PFSK-1 (cell line): ENCODE measurements around the gene MPIG6B. TPM values are rescaled to one million over a fixed set of nuclear protein-coding genes. Genes with fewer than 3 reads are reported as not detected.

Experiments used
- FOXP2 ChIP-seq: optimal IDR thresholded peaks from 2 replicates; pipeline ENCODE3; 2011; ENCODE audit warnings: borderline replicate concordance, control low read depth, inconsistent platforms; ENCODE audit not compliant: insufficient read depth; ENCODE audit errors: extremely low read length, extremely low read depth
- POLR2AphosphoS5 ChIP-seq: IDR thresholded peaks from 2 replicates; pipeline ENCODE4 v1.6.1; 2012; ENCODE audit warnings: low read depth, mild to moderate bottlenecking, control low read depth, low read length, moderate library complexity
- SIN3A ChIP-seq: IDR thresholded peaks from 2 replicates; pipeline ENCODE4 v1.6.1; 2012; ENCODE audit warnings: mild to moderate bottlenecking, low read length, moderate library complexity, borderline replicate concordance; ENCODE audit not compliant: insufficient read depth
- TAF1 ChIP-seq: IDR thresholded peaks from 2 replicates; pipeline ENCODE4 v1.6.1; 2012; ENCODE audit warnings: low read length, control low read depth, borderline replicate concordance; ENCODE audit not compliant: insufficient read depth
- polyA plus RNA-seq: library from polyadenylated mRNA; unstranded; fragments of >200 nt; gene quantifications from one replicate; pipeline ENCODE4 v1.2.1, GENCODE V29; 2012; ENCODE audit warnings: low read depth, missing spikeins; ENCODE audit not compliant: insufficient read length
- TF ChIP-seq, protein P1 (sequence below), 2 experiments: IDR thresholded peaks; 2 replicates each; pipeline versions ENCODE4 v1.6.1 to v1.8.0; 2011 to 2012; ENCODE audit warnings: low read depth in 2 of 2, low read length in 2 of 2, control low read depth in 1 of 2, inconsistent platforms in 1 of 2, mild to moderate bottlenecking in 1 of 2, moderate library complexity in 1 of 2; ENCODE audit not compliant: insufficient read depth in 1 of 2

MPIG6B gene, protein sequence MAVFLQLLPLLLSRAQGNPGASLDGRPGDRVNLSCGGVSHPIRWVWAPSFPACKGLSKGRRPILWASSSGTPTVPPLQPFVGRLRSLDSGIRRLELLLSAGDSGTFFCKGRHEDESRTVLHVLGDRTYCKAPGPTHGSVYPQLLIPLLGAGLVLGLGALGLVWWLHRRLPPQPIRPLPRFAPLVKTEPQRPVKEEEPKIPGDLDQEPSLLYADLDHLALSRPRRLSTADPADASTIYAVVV
- 0.30 TPM for polyA plus RNA-seq

DNA sequence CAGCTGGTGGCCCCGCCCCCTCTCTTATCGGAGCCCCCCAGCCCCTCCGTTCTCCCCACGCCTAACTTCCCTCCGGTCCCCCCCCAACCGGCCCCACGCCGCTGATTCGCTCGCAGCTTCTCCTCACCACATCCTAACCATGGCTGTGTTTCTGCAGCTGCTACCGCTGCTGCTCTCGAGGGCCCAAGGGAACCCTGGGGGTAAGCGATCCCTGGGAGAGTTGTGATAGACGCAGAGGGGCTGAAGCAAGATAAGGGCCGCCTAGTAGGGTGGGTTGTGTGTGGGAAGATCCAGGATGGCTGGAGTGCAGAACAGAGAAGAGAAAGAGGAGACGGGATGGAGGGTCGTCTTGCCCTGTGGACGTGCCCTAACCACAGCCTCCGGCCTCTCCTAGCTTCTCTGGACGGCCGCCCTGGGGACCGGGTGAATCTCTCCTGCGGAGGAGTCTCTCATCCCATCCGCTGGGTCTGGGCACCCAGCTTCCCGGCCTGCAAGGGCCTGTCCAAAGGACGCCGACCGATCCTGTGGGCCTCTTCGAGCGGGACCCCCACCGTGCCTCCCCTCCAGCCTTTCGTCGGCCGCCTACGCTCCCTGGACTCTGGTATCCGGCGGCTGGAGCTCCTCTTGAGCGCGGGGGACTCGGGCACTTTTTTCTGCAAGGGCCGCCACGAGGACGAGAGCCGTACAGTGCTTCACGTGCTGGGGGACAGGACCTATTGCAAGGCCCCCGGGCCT, at the start of gene MPIG6B:
TSS of gene MPIG6B (plus strand) at position 129 of the 735 bp plus-strand sequence. CDS start at position 140, 11 bp downstream.
- TF ChIP-seq POLR2AphosphoS5 (no peak), SIN3A (no peak), TAF1 (no peak), FOXP2 (no peak)
- TF ChIP-seq, protein P1, sequence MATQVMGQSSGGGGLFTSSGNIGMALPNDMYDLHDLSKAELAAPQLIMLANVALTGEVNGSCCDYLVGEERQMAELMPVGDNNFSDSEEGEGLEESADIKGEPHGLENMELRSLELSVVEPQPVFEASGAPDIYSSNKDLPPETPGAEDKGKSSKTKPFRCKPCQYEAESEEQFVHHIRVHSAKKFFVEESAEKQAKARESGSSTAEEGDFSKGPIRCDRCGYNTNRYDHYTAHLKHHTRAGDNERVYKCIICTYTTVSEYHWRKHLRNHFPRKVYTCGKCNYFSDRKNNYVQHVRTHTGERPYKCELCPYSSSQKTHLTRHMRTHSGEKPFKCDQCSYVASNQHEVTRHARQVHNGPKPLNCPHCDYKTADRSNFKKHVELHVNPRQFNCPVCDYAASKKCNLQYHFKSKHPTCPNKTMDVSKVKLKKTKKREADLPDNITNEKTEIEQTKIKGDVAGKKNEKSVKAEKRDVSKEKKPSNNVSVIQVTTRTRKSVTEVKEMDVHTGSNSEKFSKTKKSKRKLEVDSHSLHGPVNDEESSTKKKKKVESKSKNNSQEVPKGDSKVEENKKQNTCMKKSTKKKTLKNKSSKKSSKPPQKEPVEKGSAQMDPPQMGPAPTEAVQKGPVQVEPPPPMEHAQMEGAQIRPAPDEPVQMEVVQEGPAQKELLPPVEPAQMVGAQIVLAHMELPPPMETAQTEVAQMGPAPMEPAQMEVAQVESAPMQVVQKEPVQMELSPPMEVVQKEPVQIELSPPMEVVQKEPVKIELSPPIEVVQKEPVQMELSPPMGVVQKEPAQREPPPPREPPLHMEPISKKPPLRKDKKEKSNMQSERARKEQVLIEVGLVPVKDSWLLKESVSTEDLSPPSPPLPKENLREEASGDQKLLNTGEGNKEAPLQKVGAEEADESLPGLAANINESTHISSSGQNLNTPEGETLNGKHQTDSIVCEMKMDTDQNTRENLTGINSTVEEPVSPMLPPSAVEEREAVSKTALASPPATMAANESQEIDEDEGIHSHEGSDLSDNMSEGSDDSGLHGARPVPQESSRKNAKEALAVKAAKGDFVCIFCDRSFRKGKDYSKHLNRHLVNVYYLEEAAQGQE (IDR thresholded peaks at IDR 0.05; ENCODE audit: insufficient read depth in 1 of 2, low read depth in 2 of 2, low read length in 2 of 2) = no peak

DNA sequence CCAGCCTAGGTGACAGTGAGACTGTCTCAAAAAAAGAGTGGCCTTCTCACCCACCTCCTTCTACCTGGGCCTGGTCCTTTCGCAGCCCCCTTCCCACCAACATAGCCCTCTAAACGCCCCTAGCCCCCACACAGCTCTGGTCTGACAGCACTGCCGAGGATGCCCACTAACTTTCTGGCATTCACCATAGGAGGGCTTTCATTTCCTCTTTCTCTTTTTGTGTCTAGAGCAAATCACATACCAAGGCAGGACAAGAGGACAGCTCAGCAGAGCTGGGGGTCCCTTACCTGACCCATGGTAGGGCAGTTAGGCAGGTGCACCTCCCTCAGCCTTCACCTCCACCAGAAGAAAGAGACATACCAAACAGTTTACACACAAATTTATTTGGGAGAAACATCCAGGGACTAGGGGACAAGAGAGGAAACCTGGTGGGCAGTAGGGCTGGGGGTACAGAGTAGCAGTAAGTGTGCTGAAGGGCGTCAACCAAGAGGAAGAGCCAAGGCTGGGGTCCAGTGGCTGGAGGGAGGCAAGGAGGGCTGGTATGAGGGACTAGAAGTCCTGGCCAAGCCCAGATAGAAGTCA, 46.8 kb upstream of the MPIG6B start:
- TF ChIP-seq FOXP2 = no peak
- TF ChIP-seq, protein P1 (IDR thresholded peaks at IDR 0.05; ENCODE audit: insufficient read depth in 1 of 2, low read depth in 2 of 2, low read length in 2 of 2) = no peak
- TF ChIP-seq SIN3A = no peak
- TF ChIP-seq TAF1 = no peak
- no peak for TF ChIP-seq POLR2AphosphoS5

DNA sequence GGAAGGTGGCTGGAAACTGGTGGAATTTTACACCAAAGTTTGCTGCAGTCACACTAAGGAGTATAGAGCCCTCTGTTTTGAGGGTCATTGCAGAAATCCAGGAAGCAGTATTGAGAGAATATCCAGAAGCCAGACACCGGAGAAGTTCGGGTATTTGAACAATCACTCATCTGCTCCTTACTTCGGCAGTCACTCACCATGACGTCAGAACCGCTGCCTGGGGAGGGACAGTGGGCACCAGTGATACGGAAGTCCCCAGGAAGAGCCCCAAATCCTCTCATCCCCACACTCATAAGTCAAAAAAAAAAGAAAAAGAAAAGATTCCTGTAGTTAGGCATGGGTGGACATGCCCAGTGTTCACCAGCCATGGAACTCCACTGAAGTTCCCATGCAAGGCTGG, 46.3 kb upstream of the MPIG6B start:
- TF ChIP-seq SIN3A (no peak), FOXP2 (no peak), TAF1 (no peak), POLR2AphosphoS5 (no peak)
- TF ChIP-seq, protein P1 (IDR thresholded peaks at IDR 0.05; ENCODE audit: insufficient read depth in 1 of 2, low read depth in 2 of 2, low read length in 2 of 2) = no peak

DNA sequence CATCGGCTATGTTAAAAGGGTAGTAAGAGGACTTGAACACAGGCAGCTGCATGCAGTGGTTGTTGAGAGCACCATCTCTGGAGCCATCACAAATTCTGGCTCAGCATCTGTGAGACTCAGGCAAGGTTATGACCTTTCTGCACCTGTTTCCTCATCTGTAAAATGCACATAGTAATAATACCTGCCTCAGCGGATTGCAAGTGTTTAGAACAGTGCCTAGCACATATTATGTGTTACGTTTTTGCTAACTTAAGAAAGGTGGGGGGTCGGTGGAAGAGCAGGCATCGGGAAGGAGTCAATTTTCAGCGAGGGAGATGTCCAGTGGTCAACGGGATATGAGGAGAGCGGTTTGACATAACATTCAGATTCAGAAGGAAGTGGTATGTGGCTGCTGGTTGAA, 45.2 kb upstream of the MPIG6B start:
- no peak for TF ChIP-seq SIN3A
- TF ChIP-seq, protein P1 (IDR thresholded peaks at IDR 0.05; ENCODE audit: insufficient read depth in 1 of 2, low read depth in 2 of 2, low read length in 2 of 2) = no peak
- no peak for TF ChIP-seq FOXP2
- no peak for TF ChIP-seq TAF1
- TF ChIP-seq POLR2AphosphoS5 = no peak
